ENCODE results near the gene DDR2.

The DDR2 gene

DNA sequence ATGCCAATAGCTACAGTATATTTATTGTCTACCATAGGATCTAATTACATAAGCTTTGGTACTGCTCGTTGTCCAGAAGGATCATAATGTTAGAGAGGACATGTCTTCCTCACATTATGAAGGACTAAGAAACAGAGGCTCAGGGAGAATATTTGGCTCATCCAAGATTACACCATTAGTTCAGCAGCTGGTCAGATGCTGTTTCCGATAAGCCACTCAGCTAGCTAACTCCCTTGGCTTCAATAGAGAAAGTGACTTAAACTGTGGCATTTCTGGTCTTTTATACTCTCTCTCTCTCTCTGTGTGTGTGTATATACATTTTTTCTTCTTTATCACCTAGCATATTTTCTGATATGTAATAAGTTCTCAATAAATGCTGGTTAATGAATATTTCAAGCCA lies 70.4 kb downstream of the DDR2 start:
- TF ChIP-seq, protein P1, sequence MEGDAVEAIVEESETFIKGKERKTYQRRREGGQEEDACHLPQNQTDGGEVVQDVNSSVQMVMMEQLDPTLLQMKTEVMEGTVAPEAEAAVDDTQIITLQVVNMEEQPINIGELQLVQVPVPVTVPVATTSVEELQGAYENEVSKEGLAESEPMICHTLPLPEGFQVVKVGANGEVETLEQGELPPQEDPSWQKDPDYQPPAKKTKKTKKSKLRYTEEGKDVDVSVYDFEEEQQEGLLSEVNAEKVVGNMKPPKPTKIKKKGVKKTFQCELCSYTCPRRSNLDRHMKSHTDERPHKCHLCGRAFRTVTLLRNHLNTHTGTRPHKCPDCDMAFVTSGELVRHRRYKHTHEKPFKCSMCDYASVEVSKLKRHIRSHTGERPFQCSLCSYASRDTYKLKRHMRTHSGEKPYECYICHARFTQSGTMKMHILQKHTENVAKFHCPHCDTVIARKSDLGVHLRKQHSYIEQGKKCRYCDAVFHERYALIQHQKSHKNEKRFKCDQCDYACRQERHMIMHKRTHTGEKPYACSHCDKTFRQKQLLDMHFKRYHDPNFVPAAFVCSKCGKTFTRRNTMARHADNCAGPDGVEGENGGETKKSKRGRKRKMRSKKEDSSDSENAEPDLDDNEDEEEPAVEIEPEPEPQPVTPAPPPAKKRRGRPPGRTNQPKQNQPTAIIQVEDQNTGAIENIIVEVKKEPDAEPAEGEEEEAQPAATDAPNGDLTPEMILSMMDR (IDR thresholded peaks at IDR 0.05), result no peak

GRCh38 chr1:162703708-162704107 lies 71.4 kb downstream of the DDR2 start:
- TF ChIP-seq, protein P1 (IDR thresholded peaks at IDR 0.05), result no peak

- TF ChIP-seq, protein P1 (IDR thresholded peaks at IDR 0.05), result no peak
These were observed 72.6 kb downstream of the DDR2 start for GRCh38 chr1:162704673-162705424.

DNA sequence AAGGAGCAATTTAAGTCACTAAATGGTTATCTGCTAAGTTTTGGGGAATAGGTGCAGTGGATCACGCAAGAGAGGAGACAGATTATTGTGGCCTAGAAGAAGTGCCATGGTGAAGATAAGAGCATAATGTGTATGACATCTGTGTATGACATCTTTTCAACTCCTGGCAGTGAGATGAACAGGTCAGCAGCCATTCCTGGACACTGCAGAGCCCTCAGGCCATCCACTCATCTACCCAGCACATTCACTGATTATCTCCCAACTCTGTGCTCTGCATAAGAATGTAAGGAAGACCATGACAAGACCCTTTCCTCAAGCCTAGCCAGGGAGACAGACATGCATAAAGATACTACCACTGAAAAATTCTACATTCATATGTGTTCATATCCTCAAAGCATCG lies 73.7 kb downstream of the DDR2 start:
- TF ChIP-seq, protein P1 (IDR thresholded peaks at IDR 0.05), result no peak

DNA sequence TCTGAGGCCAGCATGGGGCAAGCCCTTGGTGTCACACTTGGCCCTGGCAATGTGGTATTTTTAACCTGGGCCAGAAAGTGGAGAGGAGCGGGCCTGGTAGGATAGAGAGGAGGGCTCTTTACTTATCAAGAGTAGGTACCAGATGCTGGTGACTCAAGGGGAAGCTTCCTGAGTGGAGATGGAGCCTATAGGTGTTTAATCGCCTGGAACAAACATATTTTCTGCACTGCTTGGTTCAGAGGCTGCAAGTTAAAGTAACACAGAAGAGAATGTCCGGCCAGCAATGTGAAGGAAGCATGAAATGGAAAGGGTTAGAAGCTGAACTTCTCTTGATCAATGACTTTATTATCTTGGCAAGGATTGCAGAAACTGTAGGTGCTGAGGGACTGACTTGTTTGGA lies 74.3 kb downstream of the DDR2 start:
- TF ChIP-seq, protein P1 (IDR thresholded peaks at IDR 0.05), result no peak

DNA sequence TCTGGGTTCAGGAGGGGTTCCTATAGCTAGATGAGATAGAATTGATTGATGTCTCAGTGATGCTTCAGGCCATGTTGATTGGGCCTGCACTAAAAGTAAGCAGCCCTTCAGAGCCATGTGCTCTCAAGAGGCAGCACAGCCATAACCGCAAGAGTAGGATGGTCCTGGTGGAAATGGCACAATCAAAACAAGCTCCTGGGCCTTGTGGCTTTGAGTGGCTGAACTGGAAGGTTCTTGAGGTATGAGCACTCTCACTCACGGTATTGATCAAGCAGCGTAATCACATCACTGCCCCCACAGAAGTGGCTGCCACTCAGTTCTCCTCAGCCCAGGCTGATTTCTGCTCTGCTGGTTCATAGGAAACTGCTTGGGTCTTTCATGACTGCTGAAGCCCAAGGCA lies 76.0 kb downstream of the DDR2 start:
- TF ChIP-seq, protein P1 (IDR thresholded peaks at IDR 0.05), result no peak

- TF ChIP-seq, protein P1 (IDR thresholded peaks at IDR 0.05), result no peak
These were observed 77.0 kb downstream of the DDR2 start for GRCh38 chr1:162709132-162709860.

Measured in LNCAP (cell line).